GM23248 (cell line): ENCODE data around the gene MECR.

ENCODE experiments used
- EZH2 ChIP-seq: fragments of 200-600 bp; sonication (generic); IDR thresholded peaks from 2 replicates; pipeline ENCODE4 v1.6.1; 2018; ENCODE audit warnings: antibody characterized with exemption, mild to moderate bottlenecking; ENCODE audit not compliant: insufficient read depth, poor library complexity, severe bottlenecking
- EZH2phosphoT487 ChIP-seq: fragments of 200-600 bp; sonication (generic); IDR thresholded peaks from 2 replicates; pipeline ENCODE4 v1.6.1; 2018; ENCODE audit warnings: antibody characterized with exemption, moderate library complexity, mild to moderate bottlenecking, low read depth; ENCODE audit not compliant: insufficient read depth

- TF ChIP-seq EZH2phosphoT487 (no peak), EZH2 (no peak)
Observed at GRCh38 chr1:29275435-29275834, 44.7 kb upstream of the MECR start.
